ENCODE measurements around the gene GKN1.

GKN1 gene

DNA sequence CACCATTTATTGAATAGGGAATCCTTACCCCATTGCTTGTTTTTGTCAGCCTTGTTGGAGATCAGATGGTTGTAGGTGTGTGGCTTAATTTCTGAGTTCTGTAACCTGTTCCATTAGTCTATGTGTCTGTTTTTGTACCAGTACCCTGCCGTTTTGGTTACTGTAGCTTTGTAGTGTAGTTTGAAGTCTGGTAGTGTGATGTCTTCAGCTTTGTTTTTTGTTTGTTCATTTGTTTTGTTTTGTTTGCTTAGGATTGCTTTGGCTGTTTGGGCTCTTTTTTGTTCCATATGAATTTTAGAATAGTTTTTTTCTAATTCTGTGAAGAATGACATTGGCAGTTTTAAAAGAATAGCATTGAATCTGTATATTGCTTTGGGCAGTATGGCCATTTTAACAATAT lies 34.5 kb upstream of the GKN1 start:
- Histone ChIP-seq H3K4ac (ENCODE audit: low read depth, low read length) (no peak overlapping the region), H3K27me3 (ENCODE audit: insufficient read depth, low read length, poor library complexity) (no peaks in the 10 kb centered on the region), H3K56ac (ENCODE audit: low read length) (no peak overlapping the region), H2BK15ac (replicated peaks; ENCODE audit: low read depth) (no peak overlapping the region), H3K4me3 (ENCODE audit: low read length) (no peak overlapping the region), H2BK5ac (ENCODE audit: low read length) (no peak overlapping the region), H3K36me3 (ENCODE audit: control insufficient read depth, insufficient read depth, low read length) (no peaks in the 10 kb centered on the region), H3K23ac (ENCODE audit: low read length) (no peak overlapping the region), H3K79me1 (ENCODE audit: low read length) (no peaks in the 10 kb centered on the region), H2BK120ac (ENCODE audit: low read depth, low read length) (no peak overlapping the region), H3K9ac (ENCODE audit: low read length) (no peak overlapping the region), H2AK5ac (ENCODE audit: low read length) (no peak overlapping the region), H3K79me2 (ENCODE audit: control insufficient read depth, insufficient read depth, low read length) (no peaks in the 10 kb centered on the region), H3K4me2 (ENCODE audit: low read length) (no peak overlapping the region), H3K4me1 (ENCODE audit: control insufficient read depth, low read depth, low read length) (no peaks in the 10 kb centered on the region), H4K5ac (ENCODE audit: low read length) (no peak overlapping the region), H3K18ac (ENCODE audit: low read length) (no peak overlapping the region), H4K8ac (ENCODE audit: low read depth, low read length) (no peak overlapping the region), H3K27ac (ENCODE audit: low read depth, low read length) (no peak overlapping the region)
- DNase-seq: no peak
- WGBS (ENCODE audit: extremely low coverage, insufficient coverage, low lambda C conversion rate): no CpG with 5 or more reads among the region's 1 CpG

GRCh38 chr2:68940369-68940768 lies 34.1 kb upstream of the GKN1 start:
- H3K18ac ChIP-seq (ENCODE audit: low read length): no peak overlapping the region
- H3K4ac ChIP-seq (ENCODE audit: low read depth, low read length): no peak overlapping the region
- no peak overlapping the region for H3K9ac ChIP-seq (ENCODE audit: low read length)
- no CpG with 5 or more reads among the region's 1 CpG for WGBS (ENCODE audit: extremely low coverage, insufficient coverage, low lambda C conversion rate)
- H3K4me1 ChIP-seq (ENCODE audit: control insufficient read depth, low read depth, low read length): no peaks in the 10 kb centered on the region
- H3K4me2 ChIP-seq (ENCODE audit: low read length): no peak overlapping the region
- DNase-seq: no peak
- H3K4me3 ChIP-seq (ENCODE audit: low read length): no peak overlapping the region
- H3K36me3 ChIP-seq (ENCODE audit: control insufficient read depth, insufficient read depth, low read length): no peaks in the 10 kb centered on the region
- no peak overlapping the region for H4K5ac ChIP-seq (ENCODE audit: low read length)
- no peak overlapping the region for H3K27ac ChIP-seq (ENCODE audit: low read depth, low read length)
- no peak overlapping the region for H2BK120ac ChIP-seq (ENCODE audit: low read depth, low read length)
- no peaks in the 10 kb centered on the region for H3K79me1 ChIP-seq (ENCODE audit: low read length)
- no peak overlapping the region for H2BK15ac ChIP-seq (replicated peaks; ENCODE audit: low read depth)
- no peaks in the 10 kb centered on the region for H3K27me3 ChIP-seq (ENCODE audit: insufficient read depth, low read length, poor library complexity)
- H2AK5ac ChIP-seq (ENCODE audit: low read length): no peak overlapping the region
- no peak overlapping the region for H2BK5ac ChIP-seq (ENCODE audit: low read length)
- no peaks in the 10 kb centered on the region for H3K79me2 ChIP-seq (ENCODE audit: control insufficient read depth, insufficient read depth, low read length)
- H4K8ac ChIP-seq (ENCODE audit: low read depth, low read length): no peak overlapping the region
- H3K56ac ChIP-seq (ENCODE audit: low read length): no peak overlapping the region
- H3K23ac ChIP-seq (ENCODE audit: low read length): no peak overlapping the region

DNA sequence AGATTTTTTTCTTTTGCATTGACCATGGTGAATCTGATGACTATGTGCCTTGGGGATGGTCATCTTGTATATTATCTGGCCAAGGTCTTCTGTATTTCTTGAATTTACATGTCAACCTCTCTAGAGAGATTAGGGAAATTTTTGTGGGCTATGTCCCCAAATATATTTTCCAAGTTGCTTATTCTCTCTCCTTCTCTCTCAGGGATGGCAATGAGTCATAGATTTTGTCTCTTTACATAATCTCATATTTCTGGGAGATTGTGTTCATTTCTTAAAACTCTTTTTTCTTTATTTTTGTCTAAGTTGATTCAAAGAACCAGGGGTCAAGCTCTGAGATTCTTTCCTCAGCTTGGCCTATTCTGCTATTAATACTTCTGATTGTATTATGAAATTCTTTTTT lies 31.6 kb upstream of the GKN1 start:
- DNase-seq: no peak
- Histone ChIP-seq H2BK5ac (ENCODE audit: low read length) (no peak overlapping the region), H3K27me3 (ENCODE audit: insufficient read depth, low read length, poor library complexity) (no peaks in the 10 kb centered on the region), H3K79me2 (ENCODE audit: control insufficient read depth, insufficient read depth, low read length) (no peaks in the 10 kb centered on the region), H3K4me2 (ENCODE audit: low read length) (no peak overlapping the region), H3K4me3 (ENCODE audit: low read length) (no peak overlapping the region), H4K5ac (ENCODE audit: low read length) (no peak overlapping the region), H3K18ac (ENCODE audit: low read length) (no peak overlapping the region), H3K36me3 (ENCODE audit: control insufficient read depth, insufficient read depth, low read length) (no peaks in the 10 kb centered on the region), H2BK120ac (ENCODE audit: low read depth, low read length) (no peak overlapping the region), H2AK5ac (ENCODE audit: low read length) (no peak overlapping the region), H3K23ac (ENCODE audit: low read length) (no peak overlapping the region), H3K4me1 (ENCODE audit: control insufficient read depth, low read depth, low read length) (no peaks in the 10 kb centered on the region), H2BK15ac (replicated peaks; ENCODE audit: low read depth) (no peak overlapping the region), H3K4ac (ENCODE audit: low read depth, low read length) (no peak overlapping the region), H3K79me1 (ENCODE audit: low read length) (no peaks in the 10 kb centered on the region), H3K27ac (ENCODE audit: low read depth, low read length) (no peak overlapping the region), H3K9ac (ENCODE audit: low read length) (no peak overlapping the region), H4K8ac (ENCODE audit: low read depth, low read length) (no peak overlapping the region), H3K56ac (ENCODE audit: low read length) (no peak overlapping the region)

DNA sequence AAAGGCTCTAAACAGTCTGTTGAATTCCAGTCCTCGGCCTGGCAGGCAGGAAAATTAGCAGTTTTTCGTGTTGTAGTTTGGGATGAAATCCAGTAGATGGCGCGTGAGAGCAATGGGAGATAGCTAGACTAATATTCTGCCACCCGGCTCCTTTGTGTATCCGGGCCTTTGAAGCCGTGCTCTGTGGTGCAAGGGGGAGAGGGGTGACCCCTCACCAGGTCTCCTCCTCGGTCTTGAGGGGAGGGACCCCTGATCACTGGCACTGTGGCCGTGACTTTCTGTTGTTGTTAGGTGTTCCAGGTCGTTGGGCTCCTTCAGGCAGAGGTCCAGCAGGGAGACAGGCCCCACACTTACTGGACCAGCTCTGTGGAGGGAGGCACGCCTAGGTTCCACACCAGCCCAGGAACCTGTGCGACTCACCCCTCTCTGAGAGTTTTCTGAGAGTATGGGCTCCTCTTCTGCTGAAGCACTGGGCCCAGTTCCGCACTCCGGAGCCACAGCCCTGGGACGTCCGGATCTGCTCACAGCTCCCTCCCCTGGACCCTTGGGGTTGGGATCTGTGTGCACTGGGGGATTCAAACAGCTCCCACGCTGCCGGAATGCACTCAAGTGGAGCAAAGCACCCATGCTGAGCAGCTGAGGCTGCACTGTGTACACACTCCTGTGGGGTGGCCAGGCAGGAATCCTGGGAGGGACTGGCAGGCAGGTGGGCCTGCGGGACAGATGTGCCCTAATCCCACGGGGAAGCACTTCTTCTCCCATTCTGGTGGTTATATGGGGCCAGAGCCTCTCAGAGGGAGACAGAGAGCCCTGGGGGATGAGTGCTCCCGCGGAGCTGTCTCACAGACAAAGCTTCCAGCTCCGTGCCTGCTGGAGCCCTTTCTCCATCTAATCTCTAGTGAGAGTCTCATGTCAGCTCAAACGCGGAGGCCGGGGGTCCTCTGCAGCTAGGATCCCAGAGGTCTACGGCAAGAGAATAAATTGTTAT lies 30.6 kb upstream of the GKN1 start:
- DNase-seq: peak; percentile 83
- Histone ChIP-seq H4K5ac (ENCODE audit: low read length) (no peak overlapping the region), H3K27ac (ENCODE audit: low read depth, low read length) (no peak overlapping the region), H2BK5ac (ENCODE audit: low read length) (peak overlapping the region; percentile 52), H3K4ac (ENCODE audit: low read depth, low read length) (peak overlapping the region; percentile 73), H4K8ac (ENCODE audit: low read depth, low read length) (no peak overlapping the region), H2BK15ac (replicated peaks; ENCODE audit: low read depth) (no peak overlapping the region), H2BK120ac (ENCODE audit: low read depth, low read length) (peak overlapping the region; percentile 33), H3K23ac (ENCODE audit: low read length) (peak overlapping the region; percentile 76), H3K4me3 (ENCODE audit: low read length) (peak overlapping the region; percentile 2), H3K36me3 (ENCODE audit: control insufficient read depth, insufficient read depth, low read length) (no peaks in the 10 kb centered on the region), H3K27me3 (ENCODE audit: insufficient read depth, low read length, poor library complexity) (no peaks in the 10 kb centered on the region), H3K4me2 (ENCODE audit: low read length) (peak overlapping the region; percentile 76), H3K18ac (ENCODE audit: low read length) (peak overlapping the region; percentile 33), H3K4me1 (ENCODE audit: control insufficient read depth, low read depth, low read length) (no peaks in the 10 kb centered on the region), H3K56ac (ENCODE audit: low read length) (peak overlapping the region; percentile 83), H3K9ac (ENCODE audit: low read length) (peak overlapping the region; percentile 63), H3K79me2 (ENCODE audit: control insufficient read depth, insufficient read depth, low read length) (no peaks in the 10 kb centered on the region), H3K79me1 (ENCODE audit: low read length) (no peaks in the 10 kb centered on the region), H2AK5ac (ENCODE audit: low read length) (no peak overlapping the region)
- WGBS (ENCODE audit: extremely low coverage, insufficient coverage, low lambda C conversion rate): no CpG with 5 or more reads among the region's 27 CpGs

DNA sequence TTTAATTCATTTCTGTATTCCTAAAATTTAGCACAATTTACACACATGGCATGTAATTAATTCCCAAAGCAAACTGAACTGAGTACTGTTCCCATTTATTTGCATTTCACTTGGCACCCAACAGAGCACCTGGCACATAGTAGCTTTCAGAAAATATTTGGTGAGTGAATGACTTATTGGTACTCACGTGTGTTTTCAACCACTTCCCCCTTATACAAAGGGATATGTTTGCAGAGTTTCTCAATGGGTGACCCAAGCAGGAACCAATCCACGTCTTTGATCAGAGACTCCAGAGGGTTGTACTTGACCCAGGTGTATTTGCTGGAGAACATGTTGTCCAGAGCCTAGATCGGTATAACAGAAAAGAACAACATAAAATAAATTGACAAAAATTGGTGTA lies 28.3 kb upstream of the GKN1 start:
- WGBS (ENCODE audit: extremely low coverage, insufficient coverage, low lambda C conversion rate): no CpG with 5 or more reads among the region's 3 CpGs
- Histone ChIP-seq H2BK5ac (ENCODE audit: low read length) (no peak overlapping the region), H3K27ac (ENCODE audit: low read depth, low read length) (no peak overlapping the region), H3K36me3 (ENCODE audit: control insufficient read depth, insufficient read depth, low read length) (no peaks in the 10 kb centered on the region), H3K4me3 (ENCODE audit: low read length) (no peak overlapping the region), H3K4me2 (ENCODE audit: low read length) (no peak overlapping the region), H2BK120ac (ENCODE audit: low read depth, low read length) (no peak overlapping the region), H3K4ac (ENCODE audit: low read depth, low read length) (no peak overlapping the region), H4K5ac (ENCODE audit: low read length) (no peak overlapping the region), H2AK5ac (ENCODE audit: low read length) (no peak overlapping the region), H2BK15ac (replicated peaks; ENCODE audit: low read depth) (no peak overlapping the region), H3K9ac (ENCODE audit: low read length) (no peak overlapping the region), H3K23ac (ENCODE audit: low read length) (no peak overlapping the region), H3K79me1 (ENCODE audit: low read length) (no peaks in the 10 kb centered on the region), H3K27me3 (ENCODE audit: insufficient read depth, low read length, poor library complexity) (no peaks in the 10 kb centered on the region), H3K4me1 (ENCODE audit: control insufficient read depth, low read depth, low read length) (no peaks in the 10 kb centered on the region), H3K18ac (ENCODE audit: low read length) (no peak overlapping the region), H3K79me2 (ENCODE audit: control insufficient read depth, insufficient read depth, low read length) (no peaks in the 10 kb centered on the region), H3K56ac (ENCODE audit: low read length) (no peak overlapping the region), H4K8ac (ENCODE audit: low read depth, low read length) (no peak overlapping the region)
- no peak for DNase-seq

DNA sequence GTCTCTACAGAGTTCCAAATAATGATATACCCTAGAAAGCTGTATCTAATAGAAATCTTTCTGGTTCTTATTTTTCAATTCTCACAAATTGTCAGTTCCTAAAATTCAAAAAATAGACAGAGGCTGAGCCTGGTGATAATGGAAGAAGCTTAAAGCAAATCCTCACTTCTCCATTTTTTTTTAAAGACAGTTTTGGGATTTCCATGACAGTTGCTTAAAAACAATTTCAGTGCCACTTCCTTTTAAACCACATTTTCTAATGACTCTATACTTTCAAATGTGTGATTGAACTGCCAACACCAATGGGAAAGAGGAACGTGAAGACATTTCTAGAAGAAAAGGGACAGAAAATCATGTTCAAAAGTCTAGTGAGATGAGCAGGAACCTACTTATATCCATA lies 25.7 kb upstream of the GKN1 start:
- no peak overlapping the region for H3K18ac ChIP-seq (ENCODE audit: low read length)
- H3K4me3 ChIP-seq (ENCODE audit: low read length): no peak overlapping the region
- H3K4me2 ChIP-seq (ENCODE audit: low read length): no peak overlapping the region
- H4K8ac ChIP-seq (ENCODE audit: low read depth, low read length): no peak overlapping the region
- H3K36me3 ChIP-seq (ENCODE audit: control insufficient read depth, insufficient read depth, low read length): no peaks in the 10 kb centered on the region
- H3K4me1 ChIP-seq (ENCODE audit: control insufficient read depth, low read depth, low read length): no peaks in the 10 kb centered on the region
- H4K5ac ChIP-seq (ENCODE audit: low read length): no peak overlapping the region
- no peak overlapping the region for H3K23ac ChIP-seq (ENCODE audit: low read length)
- DNase-seq: no peak
- WGBS (ENCODE audit: extremely low coverage, insufficient coverage, low lambda C conversion rate): no CpG with 5 or more reads among the region's 1 CpG
- H2BK5ac ChIP-seq (ENCODE audit: low read length): no peak overlapping the region
- no peak overlapping the region for H2BK120ac ChIP-seq (ENCODE audit: low read depth, low read length)
- no peak overlapping the region for H2BK15ac ChIP-seq (replicated peaks; ENCODE audit: low read depth)
- H2AK5ac ChIP-seq (ENCODE audit: low read length): no peak overlapping the region
- H3K9ac ChIP-seq (ENCODE audit: low read length): no peak overlapping the region
- no peaks in the 10 kb centered on the region for H3K27me3 ChIP-seq (ENCODE audit: insufficient read depth, low read length, poor library complexity)
- H3K27ac ChIP-seq (ENCODE audit: low read depth, low read length): no peak overlapping the region
- H3K56ac ChIP-seq (ENCODE audit: low read length): no peak overlapping the region
- no peaks in the 10 kb centered on the region for H3K79me2 ChIP-seq (ENCODE audit: control insufficient read depth, insufficient read depth, low read length)
- no peak overlapping the region for H3K4ac ChIP-seq (ENCODE audit: low read depth, low read length)
- no peaks in the 10 kb centered on the region for H3K79me1 ChIP-seq (ENCODE audit: low read length)

All from mesendoderm (in vitro differentiated cells).